IPS-NIHi11 (cell line): Measurements from ENCODE around the gene CHURC1.
A peak's percentile ranks its signal among the peaks of the same experiment; 100 is the strongest.
"Not testable (repeated sequence)": the region's sequence is repeated elsewhere in the genome, so short reads cannot be mapped to it uniquely, and the experiment has no call there.

Experiments used
- DNase-seq: peaks from one replicate; pipeline ENCODE4 v3.0.0; 2012; ENCODE audit warnings: mixed read lengths, low spot score

CHURC1 gene

DNA sequence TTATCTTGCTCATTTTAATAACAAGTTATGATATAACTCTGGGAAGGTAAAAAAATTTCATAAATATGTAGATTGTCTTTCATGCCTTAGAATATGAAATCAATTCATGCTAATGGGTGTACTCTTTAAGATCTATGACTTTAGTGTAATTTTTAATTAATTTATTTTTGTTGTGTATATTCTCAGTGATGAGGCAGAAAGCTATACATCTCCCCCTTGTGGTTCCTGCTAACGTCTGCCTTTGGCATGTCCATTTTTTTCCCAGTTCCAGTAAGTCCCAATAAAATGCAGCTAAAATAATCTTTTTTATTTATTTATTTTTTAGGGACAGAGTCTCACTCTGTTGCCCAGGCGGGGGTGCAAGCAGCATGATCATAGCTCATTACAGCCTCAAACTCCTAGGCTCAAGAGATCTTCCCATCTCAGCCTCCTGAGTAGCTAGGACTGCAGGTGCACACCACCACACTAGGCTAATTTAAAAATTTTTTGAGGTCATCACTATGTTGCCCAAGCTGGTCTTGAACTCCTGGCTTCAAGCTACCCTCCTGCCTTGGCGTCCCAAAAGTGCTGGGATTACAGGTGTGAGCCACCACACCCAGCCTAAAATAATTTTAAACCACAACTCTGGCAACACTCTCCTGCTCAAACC, 3.3 kb upstream of the CHURC1 start:
- DNase-seq = peak; percentile 17

DNA sequence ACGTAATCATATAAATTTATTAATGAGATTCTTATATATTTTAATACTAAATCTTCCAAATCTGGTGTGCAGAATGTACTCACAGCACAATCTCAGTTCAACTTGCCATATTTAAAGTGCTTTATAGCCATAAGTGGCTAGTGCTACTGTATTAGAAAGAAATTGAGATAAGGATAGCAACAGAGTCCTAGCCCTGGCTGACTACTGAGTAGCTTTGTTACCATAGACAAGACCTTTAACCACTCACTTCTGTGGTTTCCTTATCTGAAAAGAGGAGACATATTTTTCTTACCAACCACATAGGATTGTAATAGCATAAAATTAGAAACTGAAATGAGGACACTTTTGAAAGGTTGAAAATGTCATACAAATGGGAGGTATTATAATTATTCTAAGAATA, 2.0 kb upstream of the CHURC1 start:
- DNase-seq = no peak

DNA sequence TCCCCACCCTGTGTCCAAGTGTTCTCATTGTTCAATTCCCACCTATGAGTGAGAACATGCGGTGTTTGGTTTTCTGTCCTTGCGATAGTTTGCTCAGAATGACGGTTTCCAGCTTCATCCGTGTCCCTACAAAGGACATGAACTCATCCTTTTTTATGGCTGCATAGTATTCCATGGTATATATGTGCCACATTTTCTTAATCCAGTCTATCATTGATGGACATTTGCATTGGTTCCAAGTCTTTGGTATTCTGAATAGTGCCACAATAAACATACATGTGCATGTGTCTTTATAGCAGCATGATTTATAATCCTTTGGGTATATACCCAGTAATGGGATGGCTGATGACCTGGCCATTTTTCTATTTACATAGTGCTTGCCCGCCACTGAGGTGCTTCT, 778 bp upstream of the CHURC1 start:
- DNase-seq = not testable (repeated sequence)

DNA sequence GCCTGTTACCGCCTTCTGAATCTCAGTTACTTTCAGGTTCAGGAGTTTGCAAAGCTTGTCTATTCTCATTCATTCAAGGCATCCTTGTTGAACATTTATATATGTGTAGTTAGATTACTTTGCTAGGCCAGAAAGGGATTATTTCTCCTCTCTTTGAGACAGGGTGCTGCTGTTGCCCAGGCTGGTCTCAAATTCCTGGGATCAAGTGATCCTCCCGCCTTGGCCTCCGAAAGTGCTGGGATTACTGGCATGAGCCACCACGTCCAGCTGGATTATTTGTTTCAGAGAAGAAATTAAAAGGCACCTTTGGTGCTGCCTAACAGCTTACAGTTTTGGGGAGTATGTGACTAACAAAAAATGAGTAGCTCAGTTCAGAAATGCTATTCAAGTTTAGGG, 772 bp downstream of the CHURC1 start:
- no peak for DNase-seq

DNA sequence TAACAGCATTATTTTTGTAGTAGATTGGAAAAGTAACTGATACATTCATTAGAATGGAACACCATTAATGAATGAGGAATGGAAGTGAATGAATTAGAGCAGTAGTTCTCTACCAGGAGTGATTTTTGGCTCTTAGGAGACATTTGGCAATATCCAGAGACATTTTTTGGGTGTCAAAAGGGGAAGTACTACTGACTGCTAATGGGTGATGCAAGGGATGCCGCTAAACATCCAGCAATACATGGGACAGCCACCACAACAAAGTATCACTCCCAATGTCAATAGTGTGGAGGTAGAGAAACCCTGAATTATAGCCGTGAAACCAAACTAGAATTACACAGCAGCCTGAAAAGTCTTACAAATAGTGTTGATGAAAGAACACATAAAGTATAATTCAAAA, 1.5 kb downstream of the CHURC1 start:
- DNase-seq = no peak

DNA sequence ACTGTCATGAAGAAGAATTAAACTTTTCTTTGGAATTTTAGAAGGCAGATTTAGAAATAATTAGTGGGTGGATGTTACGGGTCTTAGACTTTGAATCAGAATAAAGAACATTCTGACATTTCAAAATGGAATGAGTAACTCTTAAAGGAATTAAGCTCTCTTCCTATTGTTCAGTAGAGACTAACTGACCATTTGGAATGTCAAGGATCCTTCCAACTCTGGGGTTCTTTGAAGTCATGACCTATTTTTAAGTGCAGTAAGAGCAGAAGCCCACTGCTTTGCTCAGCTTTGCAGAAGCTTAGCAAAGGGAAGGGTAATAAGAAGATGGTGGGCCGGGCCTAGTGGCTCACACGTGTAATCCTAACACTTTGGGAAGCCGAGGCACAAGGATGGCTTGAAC, 4.0 kb downstream of the CHURC1 start:
- DNase-seq = no peak

DNA sequence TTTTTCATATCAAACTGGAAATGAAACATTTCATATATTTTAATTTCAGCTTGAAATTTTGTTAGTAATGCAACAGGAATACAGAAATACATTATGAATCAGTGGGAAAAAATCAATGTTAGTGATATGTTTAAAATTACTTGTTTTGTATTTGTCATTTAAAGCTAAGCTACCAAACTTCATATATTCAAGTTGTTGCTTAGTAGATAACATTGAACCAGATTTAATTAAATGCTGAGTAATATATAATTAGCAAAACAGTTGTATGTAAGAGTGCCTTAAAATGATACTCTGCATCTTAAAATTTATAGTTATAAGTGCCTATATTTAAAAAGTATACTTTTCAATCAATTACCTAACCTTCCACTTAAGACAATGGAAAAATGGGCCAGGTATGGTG, 5.0 kb downstream of the CHURC1 start:
- DNase-seq = no peak

DNA sequence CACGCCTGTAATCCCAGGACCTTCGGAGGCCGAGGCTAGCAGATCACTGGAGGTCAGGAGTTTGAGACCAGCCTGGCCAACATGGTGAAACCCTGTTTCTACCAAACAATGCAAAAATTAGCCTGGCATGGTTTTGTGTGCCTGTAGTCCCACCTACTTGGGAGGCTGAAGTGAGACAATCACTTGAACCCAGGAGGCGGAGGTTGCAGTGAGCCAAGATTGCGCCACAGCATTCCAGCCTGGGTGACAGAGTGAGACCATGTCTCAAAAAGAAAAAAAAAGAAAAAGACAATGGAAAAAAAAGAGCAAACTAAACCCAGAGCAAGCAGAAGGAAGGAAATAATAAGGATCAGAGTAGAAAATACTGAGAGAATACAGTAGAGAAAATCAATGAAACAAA, 5.4 kb downstream of the CHURC1 start:
- DNase-seq = no peak

DNA sequence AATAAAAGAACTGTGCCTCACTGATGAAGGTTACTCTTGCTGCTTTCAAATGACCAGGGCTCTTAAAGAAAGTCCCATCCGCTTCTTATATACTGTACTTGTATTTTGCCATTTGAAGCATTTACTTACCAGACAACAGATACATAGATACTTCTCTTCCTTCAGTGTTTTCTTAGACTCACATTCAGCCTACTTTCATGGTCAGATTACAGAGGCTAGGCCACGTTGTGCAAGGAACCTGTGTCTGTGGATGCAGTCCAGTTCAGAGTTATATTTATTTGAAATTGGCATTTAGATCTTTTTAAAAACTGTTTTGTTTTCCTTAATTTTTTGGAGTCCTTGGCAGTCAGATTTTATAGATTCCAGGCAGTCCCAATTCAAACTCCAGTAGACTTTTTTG, 6.2 kb downstream of the CHURC1 start:
- no peak for DNase-seq

DNA sequence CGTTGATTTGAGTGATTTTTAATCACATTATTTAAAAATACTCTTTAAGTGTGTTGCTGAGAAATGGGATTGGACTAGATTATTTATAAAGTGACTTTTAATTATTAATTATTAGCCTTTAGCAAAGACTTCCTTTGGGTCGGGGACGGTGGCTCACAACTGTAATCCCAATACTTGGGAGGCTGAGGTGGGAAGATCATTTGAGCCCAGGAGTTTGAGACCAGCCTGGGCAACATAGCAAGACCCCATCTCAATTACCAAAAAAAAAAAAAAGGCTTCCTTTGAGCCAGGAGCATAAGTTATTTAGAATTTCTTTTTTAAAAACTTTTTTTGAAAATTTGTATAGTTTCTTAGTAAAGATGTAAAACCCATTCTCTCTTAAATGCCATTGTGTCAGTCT, 8.8 kb downstream of the CHURC1 start:
- no peak for DNase-seq

DNA sequence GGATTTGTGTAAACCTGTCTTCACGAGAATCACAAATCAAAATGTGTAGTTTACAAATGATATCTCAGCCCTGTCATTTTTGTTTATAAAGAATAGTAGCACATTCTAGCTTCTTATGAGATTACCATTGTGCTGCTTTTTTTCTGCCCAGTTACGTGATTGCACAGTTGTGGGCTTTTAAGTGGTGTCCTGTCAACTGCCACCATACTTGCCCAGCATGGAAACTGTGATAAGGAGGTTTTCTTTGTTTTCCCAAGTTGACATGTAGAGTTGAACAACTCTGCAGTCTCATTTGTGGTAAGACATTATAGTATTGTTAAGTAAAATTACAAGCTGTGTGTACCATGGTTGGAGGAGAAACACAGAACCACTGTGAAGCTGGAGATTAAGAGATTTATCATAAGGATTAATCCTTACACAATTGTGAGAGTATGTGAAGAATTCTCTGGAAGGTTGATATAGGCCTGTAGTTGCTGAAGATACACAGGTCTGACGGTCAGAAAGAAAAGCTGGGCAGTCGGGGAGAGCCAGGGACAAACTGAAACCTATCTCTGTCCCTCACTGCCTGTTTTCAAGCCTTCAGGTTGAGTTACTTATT, 12.2 kb downstream of the CHURC1 start:
- DNase-seq = no peak

DNA sequence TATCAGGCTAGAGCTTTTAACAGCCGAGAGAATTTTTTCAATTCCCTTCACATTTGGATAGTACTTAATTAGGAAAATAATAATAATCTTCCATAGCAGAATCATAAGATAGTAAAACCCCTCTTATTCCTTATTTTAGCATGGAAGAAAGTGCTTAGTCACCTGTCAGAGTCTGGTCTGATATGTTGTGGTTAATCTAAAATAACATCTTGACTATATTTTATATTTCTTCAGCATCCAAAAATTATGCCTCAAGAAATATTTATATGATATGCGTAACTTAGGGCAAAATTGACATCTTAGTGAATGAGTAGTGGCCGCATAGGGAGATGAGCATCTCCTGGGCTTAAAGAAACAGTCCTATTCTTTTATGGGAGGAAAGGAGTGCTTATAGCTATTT, 12.8 kb downstream of the CHURC1 start:
- no peak for DNase-seq

DNA sequence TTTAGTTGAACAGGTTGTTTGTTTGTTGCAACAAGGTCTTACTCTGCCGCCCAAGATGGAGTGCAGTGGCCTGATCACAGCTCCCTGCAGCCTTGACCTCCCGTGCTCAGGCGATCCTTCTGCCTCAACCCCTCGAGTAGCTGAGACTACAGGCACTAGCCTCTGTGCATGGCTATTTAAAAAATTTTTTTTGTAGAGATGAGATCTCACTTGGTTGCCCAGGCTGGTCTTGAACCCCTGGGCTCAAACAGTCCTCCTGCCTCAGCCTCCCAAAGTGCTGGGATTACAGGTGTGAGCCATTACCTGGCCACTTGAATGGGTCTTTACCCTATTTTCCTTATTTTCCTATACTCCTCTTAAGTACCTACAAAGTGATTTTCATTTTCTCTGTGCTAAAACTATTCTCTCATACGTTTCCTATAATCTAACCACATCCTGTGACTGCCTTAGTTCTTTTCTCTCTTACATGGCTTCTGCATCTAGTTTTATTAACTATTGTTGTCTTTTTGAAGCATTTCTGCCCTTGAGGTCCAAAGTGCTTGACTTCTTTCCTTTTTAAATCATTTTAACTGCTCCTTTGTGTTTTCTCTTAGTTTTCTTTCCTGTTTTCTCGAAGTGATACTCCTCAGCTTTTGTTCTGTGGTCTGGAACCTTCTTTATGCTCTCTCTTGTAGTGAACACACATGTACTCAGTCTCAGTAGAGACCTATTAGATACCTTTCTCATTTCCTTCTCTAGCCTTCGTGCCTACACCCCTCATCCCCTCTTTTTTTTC, 14.2 kb downstream of the CHURC1 start:
- DNase-seq = no peak

DNA sequence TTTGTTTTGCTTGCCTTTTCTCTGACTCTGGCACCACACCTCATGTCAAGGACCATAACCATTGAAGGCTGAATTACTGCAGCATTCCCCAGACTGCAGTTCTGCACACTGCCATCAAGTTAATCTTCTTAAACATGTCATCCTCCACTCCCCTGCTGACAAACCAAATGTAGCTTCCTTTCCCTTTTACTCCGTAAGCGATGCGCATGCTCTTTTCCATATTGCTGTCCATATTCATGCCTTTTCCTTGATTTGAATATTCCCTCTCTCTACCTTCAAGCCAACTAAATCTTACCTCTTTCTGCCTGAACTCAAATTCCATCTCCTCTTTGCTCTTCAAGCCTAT, 14.7 kb downstream of the CHURC1 start:
- no peak for DNase-seq

DNA sequence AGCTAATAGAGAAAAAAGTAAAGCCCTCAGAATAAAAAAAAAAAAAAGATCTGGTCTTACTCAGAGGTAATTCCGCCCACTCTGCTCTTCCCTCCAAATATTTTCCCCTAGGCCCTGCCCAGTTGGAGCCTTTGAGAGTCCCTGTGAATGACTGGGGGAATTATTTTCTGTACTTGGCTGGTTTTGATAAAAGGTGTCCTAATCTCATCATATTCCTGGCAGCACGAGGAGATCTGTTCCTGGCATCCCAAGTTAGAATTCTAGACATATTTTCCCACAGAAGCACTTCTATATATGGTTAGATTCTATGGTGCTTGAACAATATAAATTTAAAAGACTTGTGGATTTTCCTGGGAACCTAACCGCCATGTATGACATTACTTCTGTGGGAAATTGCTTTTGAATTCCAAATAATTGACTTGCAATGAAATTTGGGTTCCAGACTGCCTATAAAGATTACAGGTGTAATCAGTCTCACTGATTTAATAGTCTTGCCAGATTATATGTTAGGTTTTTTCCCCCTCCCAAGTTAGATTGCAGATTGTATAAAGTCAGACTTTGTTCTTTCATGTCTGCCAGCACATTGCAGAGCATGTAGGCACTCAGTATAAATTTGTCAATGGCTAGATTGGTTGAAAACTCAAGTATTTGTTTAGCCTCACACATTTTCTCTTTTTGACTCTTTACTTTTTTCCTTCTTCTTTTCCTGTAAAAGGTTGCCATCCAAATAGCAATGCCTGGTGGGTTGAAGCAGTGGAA, 16.0 kb downstream of the CHURC1 start:
- DNase-seq = no peak

DNA sequence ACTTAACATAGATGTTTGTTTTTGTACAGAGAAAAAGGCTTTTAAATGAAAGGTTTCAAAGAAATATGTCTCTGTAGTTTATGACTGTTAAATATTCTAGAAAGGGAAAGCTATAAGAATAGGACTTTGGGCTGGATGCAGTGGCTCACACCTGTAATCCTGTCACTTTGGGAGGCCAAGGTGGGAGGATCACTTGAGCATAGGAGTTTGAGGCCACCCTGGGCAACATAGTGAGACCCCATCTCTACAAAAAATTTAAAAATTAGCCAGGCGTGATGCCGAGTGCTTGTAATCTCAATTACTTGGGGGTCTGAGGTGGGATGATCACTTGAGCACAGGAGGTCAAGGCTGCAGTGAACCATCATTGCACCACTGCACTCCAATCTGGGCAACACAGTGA, 16.9 kb downstream of the CHURC1 start:
- no peak for DNase-seq

DNA sequence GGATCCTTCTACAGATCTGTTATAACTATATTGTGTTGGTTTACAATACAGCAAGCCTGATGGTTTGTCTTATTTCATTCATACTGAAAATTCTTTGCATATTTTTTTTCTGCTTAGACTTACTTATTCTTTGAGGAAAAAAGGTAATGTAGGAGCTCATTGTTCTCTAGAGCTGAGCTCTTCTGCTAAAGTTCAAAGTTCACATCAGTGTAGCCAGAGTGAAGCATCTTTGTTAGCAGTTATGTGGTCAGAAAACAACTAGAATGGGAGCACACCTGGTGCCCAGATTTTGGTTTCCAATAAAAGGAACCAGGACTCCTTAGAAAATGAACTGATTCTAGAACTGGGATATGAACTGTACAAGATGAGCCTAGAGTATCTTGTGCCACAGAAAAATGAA, 18.0 kb downstream of the CHURC1 start:
- no peak for DNase-seq

DNA sequence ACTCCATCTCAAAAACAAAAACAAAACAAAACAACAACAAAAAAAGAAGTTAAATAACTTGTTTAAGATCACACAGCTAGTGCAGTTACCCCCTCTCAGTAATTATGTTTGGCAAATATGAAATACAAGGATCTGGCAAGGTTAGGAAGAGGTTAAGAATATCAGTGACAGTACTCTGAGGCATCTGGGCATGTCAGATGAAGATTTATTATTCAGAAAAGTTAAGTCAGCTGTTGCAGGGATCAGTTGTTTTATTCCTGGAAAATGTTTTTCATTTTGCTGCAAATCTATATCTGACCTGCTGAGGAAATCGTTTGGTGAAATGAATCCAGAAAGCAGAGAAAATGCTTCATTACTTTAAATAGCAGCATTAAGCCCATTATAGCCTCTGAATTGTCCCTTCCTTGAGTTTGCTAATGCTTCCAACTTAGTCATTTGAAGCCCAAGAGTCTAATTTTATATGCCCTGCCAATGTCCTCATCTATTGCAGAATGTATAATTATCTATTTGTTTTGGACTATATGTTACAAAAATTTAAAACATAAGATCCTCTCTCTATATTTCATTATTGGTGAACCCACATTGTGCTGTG, 20.2 kb downstream of the CHURC1 start:
- no peak for DNase-seq

DNA sequence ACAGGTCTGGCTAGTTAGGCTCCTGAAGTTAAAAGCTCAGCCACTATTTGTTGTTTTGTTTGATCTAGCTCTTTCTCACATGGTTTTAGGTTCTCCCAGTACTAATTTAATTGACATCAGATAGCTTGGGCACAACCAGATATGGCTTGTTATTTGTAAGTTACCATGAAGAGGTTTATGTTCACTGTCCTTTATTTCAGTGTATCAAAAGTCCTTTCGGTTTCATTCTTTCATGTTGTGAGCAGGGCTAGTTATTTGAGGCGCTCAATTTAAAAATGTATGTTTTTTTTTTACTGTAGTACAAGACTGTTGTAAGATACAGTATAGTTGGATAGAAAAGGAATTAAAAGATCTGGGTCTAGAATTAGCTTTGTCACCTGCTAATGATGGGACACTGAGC, 21.3 kb downstream of the CHURC1 start:
- DNase-seq = no peak

DNA sequence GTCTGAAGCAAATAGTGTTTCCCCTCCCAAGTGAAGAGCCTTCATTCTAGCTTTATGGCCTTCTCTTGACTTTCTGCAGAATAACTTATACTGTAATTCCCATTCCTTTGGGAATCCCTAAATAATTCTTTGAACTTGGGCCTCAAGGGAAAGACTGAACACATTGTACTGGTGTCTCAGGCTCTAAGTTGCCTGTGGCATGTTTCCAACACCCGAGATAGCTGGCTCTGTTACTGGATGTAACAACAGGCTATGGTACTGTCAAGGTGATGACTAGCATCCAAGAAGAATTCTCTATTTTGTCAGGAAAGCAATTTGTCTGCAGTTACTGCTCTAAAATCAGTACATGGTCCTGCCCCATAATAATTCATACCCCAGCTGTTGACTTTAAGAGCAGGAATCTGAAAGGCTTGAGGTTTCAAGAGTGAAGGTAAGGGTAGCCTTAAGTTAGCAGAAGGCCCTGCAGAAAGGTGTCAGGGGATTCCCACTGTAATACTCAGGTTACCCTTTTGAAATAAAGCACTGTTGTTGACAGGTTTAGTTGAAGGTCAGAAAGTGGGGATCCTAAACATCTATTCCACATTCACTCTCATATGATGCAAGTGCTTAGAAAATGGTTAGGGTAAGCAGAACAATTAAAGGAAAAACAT, 23.0 kb downstream of the CHURC1 start:
- no peak for DNase-seq

DNA sequence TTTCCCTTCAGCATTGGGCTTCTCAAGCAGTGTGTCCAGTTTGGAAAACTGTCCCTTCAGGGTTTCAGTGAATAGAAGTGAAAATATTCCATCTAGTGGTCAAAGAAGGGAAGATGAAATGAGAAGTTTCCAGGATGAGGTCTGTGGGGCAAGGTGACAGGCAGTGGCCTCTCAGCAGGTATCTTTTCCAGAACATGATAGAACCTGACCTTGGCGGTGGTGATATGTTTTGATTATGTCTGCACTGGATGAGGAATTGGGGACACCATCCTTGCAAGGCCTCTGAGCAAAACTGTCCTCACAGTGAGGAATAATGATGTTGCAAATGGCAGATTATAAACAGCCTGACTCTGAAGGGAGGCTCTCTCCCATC, 23.6 kb downstream of the CHURC1 start:
- DNase-seq = no peak
